ENCODE data around the gene CAPN5.

GRCh38 chr11:77170107-77170506 lies 103.3 kb downstream of the CAPN5 start:
- TF ChIP-seq REST (IDR thresholded peaks at IDR 0.05; ENCODE audit: insufficient replicate concordance, low read depth) (no peak), POLR2AphosphoS5 (IDR thresholded peaks at IDR 0.05; ENCODE audit: low read depth) (no peak), CTCF (IDR thresholded peaks at IDR 0.05; ENCODE audit: insufficient read depth, low read length) (no peak)

Data from HL-60 (cell line).